NCI-H187 treated with DMSO at 0.1 percent for 48 hours (cell line): Measurements from ENCODE around the gene SVOP.
"Not testable (repeated sequence)": the region's sequence is repeated elsewhere in the genome, so short reads cannot be mapped to it uniquely, and the experiment has no call there.

Source experiments
- DNase-seq: peaks from one replicate; lab custom pipeline; 2025; lab: John Stamatoyannopoulos, UW

SVOP gene, protein sequence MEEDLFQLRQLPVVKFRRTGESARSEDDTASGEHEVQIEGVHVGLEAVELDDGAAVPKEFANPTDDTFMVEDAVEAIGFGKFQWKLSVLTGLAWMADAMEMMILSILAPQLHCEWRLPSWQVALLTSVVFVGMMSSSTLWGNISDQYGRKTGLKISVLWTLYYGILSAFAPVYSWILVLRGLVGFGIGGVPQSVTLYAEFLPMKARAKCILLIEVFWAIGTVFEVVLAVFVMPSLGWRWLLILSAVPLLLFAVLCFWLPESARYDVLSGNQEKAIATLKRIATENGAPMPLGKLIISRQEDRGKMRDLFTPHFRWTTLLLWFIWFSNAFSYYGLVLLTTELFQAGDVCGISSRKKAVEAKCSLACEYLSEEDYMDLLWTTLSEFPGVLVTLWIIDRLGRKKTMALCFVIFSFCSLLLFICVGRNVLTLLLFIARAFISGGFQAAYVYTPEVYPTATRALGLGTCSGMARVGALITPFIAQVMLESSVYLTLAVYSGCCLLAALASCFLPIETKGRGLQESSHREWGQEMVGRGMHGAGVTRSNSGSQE

DNA sequence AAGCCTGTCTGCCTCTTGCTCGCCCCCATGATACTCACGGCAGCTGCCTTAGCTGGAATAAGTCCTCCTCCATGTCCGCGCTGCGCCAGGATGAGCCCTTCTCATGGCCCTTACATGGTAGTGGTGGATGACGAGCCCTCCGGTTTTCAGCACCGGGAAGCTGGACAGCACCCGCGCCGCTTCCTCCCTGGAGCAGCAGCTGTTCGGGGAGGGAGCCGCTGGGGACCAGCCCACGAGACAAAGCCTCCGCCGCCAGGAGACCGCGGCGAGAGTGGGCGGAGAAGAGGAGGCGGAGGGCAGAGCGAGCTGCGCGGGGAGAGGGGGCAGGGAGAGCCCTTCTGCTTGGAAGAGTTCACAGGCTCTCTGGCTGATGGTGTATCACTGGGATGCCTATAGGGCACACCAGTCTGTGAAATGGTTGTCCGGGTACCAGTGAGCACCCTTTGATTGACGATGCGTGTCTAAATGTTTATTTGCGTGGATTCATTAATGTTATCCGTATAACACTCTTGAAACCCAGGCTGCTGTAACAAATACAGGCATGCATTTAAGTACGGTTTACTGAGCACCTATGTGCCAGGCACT lies at the start of gene SVOP:
TSS of gene SVOP (minus strand) at position 273 of the 585 bp plus-strand sequence. CDS start at position 73, 200 bp downstream.
- peak; percentile 74 for DNase-seq

DNA sequence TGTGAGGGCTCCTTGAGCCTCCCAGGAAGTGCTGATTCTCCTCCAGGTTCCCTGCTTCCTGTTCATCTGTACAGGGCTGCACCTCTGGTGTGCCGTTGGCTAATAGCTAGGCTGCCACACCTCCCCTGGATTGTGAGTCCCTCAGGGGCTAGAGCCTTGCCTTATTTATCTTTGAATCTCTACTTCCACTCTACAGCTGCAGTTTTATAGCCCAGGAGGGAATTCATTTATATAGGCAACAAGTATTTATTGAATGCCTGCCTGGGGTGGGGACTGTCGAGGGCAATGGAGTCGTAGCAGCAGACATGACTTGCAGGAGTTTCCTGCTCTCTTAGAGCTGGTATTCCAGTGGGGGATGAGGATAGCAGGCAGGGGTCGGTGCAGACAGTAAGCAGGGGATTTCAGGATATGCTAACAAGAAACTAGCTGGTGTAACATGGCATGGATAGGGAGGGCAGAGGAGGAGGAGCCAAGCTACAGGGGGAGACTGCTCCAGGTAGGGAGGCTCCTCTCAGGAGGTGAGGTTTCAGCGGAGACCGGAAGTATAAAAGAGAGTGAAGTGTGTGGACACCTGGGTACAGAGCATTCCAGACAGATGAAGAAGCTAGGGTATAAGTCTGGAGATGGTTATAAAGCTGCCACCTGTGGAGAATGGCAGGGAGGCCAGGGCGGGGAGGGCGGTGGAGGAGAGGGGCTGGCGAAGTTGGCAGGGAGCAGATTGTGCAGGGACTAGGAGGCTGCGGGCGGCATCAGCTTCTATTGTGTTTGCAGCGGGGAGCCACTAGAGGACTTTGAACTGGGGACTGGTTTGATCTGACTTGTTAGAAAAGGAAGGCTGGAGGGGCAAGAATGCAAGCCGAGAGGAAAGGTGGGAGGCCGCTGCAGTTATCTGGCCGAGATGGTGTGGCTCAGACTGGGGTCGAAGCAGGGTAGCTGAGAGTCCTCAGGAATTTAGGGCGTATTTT lies 48.7 kb upstream of the SVOP start:
- no peak for DNase-seq

DNA sequence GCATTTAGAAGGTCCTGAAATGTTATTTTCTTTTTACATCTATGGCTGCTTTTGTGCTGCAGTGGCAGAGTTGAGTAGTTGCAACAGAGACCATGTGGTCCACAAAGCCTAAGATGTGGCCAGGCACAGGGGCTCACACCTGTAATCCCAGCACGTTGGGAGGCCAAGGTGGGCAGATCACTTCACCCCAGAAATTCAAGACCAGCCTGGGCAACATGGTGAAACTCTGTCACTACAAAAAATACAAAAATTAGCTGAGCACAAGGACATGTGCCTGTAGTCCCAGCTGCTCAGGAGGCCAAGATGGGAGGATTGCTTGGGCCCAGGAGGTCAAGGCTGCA lies 45.0 kb upstream of the SVOP start:
- no peak for DNase-seq

DNA sequence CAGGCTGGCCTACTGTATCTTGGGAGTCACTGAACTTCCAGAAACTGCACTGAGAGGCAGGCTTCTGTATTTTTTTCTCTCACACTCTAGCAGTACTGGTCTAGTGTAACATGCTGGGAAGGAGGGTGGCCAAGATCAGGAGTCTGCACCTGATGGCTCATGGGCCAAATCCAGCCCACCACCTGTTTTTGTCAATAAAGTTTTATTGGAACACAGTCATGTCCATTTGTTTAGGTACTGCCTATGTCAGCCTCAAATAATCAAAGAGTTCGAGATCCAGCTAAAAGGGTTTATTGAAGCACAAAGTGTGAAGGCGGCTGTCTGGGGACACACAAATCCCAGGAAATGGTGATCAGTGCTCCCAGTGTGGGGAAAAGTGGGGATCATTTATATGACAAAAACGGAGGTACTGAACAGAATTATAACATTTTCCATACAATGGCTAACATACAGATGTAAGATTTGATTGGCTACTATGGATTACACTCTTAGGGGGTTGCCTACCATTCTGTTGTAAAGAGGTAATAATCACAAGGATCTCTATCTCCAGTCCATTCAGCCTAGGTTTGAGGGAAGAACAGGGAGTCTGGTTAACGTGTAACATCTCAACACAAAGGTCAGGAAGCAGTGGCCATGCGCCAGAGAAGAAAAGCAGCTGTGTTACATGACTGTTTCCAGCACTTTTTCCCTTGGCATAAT lies 44.4 kb upstream of the SVOP start:
- DNase-seq = no peak

DNA sequence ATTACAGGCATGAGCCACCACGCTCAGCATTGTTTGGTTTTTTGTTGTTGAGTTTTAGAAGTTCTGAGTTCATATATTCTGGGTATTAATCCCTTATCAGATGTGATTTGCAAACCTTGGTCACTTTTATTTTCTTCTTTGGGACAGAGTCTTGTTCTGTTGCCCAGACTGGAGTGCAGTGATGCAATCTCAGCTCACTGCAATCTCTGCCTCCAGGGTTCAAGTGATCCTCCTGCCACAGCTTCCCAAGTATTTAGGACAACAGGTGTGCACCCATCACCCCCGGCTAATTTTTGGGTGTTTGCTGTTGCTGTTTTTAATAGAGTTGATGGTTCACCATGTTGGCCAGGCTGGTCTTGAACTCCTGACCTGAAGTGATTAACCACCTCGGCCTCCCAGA lies 43.3 kb upstream of the SVOP start:
- no peak for DNase-seq

DNA sequence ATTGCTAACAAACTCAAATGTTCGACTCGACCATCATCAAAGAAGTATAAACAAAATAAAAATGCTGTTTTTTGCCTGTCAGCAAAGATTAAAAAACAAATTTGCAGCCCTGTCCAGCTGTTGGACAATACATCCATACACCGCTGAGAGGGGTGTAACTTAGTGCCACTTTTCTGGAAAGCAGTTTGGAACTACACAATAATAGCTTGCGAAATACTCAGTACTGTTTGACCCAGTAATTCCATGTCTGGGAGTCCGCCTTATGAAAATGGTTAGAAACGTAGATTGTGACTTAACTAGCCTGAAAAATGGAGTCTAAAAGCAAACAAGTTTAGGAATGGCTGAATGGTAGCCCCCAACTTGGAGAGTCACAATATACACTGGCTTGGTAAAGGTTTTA lies 37.9 kb upstream of the SVOP start:
- no peak for DNase-seq

DNA sequence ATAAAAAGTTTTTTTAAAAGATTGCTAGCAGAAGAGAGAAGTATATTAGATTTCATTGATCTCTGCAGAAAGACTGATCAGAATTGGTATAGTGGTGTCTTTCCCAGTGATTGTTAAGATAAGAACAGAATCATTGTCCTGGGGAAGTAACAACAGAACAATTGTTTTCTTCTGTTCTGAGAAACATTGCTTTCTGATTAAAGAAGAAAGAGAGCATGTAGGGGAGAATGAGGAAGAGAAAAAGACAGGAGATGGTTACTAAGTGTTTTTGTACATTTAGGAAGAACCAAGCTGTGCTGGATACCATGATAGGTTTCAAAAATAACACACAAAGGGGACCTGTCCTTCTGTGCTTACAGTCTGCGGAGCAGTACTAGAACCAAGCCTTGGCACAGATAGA lies 36.5 kb upstream of the SVOP start:
- DNase-seq = no peak

DNA sequence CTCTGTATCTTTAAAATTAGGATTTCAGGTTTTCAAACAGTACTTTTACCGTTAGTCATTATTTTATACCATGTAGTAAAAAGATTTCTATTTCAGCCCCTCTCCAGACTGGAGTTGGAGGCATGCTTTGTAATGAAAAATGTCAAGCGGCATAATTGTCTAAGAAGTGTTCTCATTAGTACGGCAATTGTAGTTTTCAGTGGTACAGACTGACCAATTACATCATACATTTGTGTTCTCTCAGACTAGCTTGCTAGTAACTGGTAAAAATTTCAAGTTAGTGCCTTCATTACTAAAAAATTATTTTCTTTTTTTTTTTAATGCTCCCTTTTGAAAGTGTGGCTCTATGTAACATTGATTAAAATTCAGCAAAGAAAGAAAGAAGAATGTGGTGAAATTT lies 36.0 kb upstream of the SVOP start:
- DNase-seq = no peak

DNA sequence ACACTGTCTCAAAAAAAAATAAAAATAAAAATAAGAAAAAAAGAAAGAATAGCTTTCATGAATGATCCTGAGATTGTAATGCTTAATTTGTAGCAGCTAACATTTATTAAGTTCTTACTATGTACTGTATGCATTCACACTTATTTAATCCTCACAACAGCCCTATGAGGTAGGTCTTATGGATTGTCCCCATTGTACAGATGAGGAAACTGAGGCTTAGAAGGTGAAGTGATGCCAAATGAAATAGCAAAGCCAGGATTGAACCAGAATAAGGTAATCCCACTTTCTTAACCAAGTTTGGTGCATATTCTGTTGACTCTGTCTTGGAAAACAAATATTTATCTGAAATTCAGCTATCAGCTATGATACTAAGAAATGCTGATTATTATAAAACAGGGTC lies 33.7 kb upstream of the SVOP start:
- no peak for DNase-seq

DNA sequence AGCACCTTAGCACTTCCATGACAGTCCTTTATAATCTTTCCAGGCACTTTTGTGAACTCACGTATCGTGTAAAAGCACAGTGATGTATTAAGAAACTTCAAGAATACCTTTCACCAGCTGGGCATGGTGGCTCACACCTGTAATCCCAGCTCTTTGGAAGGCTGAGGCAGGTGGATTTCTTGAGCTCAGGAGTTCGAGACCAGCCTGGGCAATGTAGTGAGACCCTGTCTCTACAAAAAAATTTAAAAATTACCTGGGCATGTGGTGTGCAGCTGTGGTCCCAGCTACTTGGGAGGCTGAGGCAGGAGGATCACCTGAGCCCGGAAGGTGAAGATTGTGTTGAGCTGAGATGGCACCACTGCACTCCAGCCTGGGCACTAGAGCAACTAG lies 33.3 kb upstream of the SVOP start:
- not testable (repeated sequence) for DNase-seq

DNA sequence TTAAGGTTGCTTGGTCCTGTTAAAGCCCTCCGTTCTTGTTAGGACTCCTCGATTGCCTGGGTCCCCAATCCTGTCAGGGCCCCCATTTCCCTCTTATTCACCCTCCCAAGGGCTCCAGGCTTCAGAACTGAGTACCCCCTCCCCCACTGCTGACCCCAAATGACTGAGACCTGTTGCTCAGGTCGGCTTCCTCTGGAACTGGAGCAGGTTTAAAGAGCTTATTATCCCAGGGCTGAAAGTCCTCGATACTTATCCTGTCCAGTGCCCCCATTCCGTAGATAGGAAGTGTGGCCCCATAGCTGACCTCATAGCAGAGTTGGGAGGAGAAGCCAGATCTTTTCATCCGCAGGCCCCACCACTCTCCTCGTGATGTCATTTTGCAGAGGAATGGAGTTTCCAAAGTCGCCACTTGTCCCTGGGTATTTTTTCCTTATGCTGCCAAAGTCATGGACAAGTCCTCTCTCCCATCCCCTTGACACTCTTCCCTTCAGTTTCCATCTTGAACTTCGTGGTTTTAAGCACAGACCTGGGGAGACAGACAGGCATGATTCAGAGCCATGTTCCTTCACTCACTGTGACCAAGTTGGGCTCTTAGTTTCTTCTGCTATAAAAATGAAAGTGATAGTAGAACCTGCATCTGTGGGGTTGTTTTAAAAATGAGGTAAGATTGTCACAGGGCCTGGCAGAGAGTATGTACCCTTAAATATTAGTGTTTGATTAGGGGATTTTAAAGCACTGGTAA lies 32.7 kb upstream of the SVOP start:
- DNase-seq = no peak

DNA sequence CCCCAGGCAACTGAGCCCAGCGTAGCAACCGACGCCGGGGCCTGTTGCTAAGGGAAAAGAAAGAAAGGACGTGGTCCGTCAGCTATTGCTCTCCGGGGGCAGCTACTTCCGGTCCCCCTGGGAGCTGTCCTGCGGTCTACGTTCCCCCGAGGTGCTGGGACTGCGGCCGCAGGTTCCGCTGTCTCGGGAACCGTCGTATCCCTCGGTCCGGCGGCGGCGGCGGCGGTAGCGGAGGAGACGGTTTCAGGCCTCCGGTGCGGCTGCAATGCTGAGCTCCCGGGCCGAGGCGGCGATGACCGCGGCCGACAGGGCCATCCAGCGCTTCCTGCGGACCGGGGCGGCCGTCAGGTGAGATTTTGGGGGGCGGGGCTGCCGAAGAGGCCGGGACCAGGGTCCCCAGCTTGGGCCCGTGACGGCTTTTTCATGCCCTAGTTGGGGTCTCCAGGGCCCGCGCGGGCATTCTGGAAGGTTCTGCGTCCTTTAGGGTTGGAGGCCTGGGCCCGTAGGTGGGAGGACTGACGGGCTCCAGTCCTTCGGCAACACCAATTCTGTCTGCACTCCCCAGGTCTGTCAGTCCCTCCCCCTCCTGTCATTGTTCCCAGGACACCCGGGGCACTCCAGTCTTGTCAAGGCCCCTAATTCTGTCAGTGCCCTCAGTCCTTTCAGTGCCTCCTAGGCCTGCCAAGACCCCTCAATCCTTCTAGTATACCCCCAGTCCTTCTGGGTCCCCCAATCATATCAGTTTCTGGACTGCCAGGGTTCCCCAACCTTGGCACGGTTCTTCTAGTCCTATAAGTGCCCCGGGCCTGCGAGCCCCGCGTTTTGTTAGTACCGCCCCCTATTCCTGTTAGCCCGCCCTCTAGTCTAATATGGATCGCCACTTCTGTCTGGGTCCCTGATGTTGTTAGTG lies 31.8 kb upstream of the SVOP start, which contains the start of gene USP30:
TSS of gene USP30 (plus strand) at position 163 of the 910 bp plus-strand sequence. CDS start at position 266, 103 bp downstream.
- DNase-seq = peak; percentile 23

DNA sequence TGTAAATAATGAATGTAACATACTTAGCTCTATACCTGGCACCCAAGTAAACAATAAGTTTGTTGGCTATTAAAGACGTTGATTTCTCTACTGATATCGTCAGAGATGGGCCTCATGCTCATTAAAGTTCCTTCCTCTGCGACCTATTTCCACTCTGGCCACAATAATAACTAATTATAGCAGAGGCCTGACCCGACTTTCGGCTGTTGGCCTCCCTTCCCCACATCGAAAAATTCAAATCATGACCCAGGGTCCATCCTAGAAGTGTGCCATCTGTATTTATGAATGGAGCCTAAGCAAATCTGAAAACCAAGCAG lies 31.2 kb upstream of the SVOP start:
- no peak for DNase-seq

DNA sequence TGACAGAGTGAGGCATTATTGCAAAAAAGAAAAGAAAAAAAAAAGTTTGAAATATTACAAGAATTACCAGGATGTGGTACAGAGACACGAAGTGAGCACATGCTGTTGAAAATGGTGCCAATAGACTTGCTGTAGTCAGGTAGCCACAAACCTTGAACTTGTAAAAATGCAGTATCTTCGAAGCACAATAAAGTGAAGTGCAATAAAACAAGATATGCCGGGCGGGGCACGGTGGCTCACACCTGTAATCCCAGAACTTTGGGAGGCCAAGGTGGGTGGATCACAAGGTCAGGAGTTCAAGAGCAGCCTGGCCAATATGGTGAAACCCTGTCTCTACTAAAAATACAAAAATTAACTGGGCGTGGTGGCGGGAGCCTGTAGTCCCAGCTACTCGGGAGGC lies 28.9 kb upstream of the SVOP start:
- DNase-seq = not testable (repeated sequence)

DNA sequence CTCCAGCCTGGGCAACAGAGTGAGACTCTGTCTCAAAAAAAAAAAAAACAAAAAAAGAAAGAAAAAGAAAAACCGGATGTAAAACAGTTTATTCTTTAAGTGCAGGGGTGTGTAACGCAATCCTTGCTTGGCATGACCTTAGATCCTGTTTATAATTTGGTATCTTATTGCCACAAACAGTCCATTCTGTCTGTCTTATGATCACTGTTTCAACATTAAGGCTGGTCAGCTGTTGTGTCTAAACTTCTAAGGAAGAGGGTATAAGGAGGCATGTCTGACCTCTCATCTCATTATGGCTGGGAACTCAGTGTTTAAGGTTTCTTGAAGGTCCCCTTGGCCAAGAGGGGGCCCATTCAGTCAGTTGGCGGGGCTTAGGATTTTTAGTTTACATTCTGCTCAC lies 27.8 kb upstream of the SVOP start:
- not testable (repeated sequence) for DNase-seq

DNA sequence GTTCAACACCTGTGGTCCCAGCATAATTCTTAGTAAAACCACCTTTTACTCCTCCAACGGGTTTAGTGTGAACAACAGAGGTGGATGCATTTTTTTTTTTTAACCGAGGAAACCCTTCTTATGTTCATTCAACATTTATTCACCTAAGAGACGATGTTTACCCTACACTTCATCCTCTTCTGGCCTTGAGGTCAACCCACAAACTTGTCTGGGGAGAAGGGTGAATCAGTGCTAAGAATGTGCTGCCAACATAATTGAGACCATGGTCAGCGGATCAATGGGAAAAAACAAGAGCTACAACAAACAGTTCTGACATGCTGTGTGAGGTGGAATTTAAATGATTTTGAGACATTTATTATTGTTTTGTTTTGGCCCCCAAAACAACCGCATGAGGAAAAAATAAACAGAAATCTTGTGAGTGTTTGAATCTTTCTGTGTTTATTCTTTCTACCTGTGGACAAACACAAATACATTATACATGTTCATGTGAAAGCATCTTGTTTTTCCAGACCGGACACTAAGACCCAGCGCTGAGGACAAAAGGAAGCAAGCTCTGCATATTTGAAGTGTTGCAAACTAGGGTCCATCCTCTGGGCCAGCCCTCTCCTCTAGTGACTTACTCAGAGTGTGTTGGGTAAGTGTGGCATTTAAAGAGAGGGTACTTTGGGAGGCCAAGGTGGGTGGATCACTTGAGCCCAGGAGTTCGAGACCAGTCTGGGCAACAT lies 26.4 kb upstream of the SVOP start:
- DNase-seq = no peak

DNA sequence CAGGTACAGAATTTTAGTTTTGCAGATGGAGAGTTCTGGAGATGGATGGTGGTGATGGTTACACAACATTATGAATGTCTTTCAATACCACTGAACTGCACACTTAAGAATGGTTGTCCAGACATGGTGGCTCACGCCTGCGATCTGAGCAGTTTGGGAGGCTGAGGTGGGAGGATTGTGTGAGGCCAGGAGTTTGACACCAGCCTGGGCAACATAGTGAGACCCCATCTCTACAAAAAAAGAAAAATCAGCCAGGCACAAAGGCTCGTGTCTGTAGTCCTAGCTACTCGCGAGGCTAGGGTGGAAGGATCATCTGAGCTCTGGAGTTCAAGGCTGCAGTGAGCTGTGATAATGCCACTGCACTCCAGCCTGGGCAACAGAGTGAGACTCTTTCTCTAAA lies 23.4 kb upstream of the SVOP start:
- DNase-seq = no peak

DNA sequence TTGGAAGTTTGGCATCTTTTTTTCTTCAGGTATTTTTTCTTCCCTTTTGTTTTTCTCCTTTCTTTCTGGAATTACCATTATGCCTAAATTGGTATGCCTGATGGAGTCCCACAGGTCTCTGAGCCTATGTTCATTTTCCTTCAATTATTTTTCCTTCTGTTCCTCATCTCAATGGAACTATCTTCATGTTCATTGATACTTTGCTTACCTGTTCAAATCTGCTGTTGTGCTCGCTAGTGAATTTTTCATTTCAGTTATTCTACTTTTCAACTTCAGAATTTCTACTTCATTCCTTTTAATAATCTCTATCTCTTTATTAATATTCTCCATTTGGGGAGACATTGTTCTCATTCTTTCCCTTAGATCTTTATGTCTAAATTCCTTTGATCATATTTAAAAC lies 16.1 kb upstream of the SVOP start:
- no peak for DNase-seq
